ENCODE results near the gene EP400. TPM values are rescaled to one million over a fixed set of nuclear protein-coding genes. Genes with fewer than 3 reads are reported as not detected.

Gene EP400
- polyA plus RNA-seq, 1 donor (not counting 4 experiments of a cell fraction or from before 2014, with no cell fraction given) = 4.1 TPM

DNA sequence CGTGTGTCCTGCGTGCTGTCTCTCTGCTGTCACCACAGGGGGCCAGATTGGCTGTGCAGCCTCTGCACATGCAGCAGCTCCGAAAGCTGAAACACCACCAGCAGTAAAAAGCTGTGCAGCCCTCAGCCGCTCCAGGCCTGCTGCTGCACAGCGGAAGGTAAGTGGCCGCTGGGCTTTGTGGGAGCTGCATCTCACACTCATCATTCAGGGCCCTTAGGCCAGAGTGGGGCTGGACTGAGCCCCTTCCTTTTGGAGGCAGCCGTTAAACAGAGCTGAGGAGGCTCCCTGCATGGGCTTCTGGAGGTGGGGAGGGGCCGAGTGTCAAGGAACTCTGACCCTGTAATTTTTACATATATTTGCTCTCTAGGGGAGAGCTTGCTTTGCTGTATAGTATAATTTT lies 177.3 kb downstream of the EP400 start:
- Histone ChIP-seq H3K4me2 (ENCODE audit: control insufficient read depth, extremely low read depth, insufficient read depth, low read depth, low read length) (no peak overlapping the region), H3K27ac (ENCODE audit: control insufficient read depth, insufficient read depth, low read length) (no peak overlapping the region), H3K4me3 (ENCODE audit: control insufficient read depth in 2 of 3, extremely low read depth in 1 of 3, insufficient read depth in 2 of 3, low read depth in 1 of 3, low read length in 3 of 3) (no peak overlapping the region), H3K36me3 (ENCODE audit: control insufficient read depth in 2 of 2, extremely low read depth in 1 of 2, insufficient read depth in 2 of 2, low read length in 2 of 2) (peaks cover 4 to 22% of the 10 kb centered on the region in 2 experiments), H3K9me1 (ENCODE audit: control insufficient read depth, extremely low read depth, insufficient read depth, low read length) (no peaks in the 10 kb centered on the region), H4K20me1 (ENCODE audit: control insufficient read depth, extremely low read depth, insufficient read depth, low read length) (no peaks in the 10 kb centered on the region), H3K4me1 (ENCODE audit: control insufficient read depth, extremely low read depth, insufficient read depth, low read length) (no peaks in the 10 kb centered on the region), H3K9me3 (ENCODE audit: control insufficient read depth, low read depth, low read length) (no peaks in the 10 kb centered on the region), H2AFZ (ENCODE audit: control insufficient read depth, low read length) (no peak overlapping the region), H3K27me3 (ENCODE audit: control insufficient read depth, extremely low read depth, insufficient read depth, low read length) (no peaks in the 10 kb centered on the region), H3K79me2 (ENCODE audit: control insufficient read depth, insufficient read depth, low read length) (no peaks in the 10 kb centered on the region), H3K9ac (ENCODE audit: control insufficient read depth, extremely low read depth, insufficient read depth, low read length) (no peak overlapping the region)
- no peak for DNase-seq (ENCODE audit: low read depth, low spot score)
- no peak for FAIRE-seq
- dilution Hi-C loops (cut with MboI; ENCODE audit: extremely low pct_ligation_motif_present, low sequenced_read_pairs) = no loop called here
- TF ChIP-seq CTCF (optimal IDR thresholded peaks at IDR 0.05 in 1 of 3, IDR thresholded peaks at IDR 0.05 in 1 of 3, conservative IDR thresholded peaks at IDR 0.05 in 1 of 3; ENCODE audit: extremely low read depth in 1 of 3, insufficient read depth in 2 of 3, low read length in 3 of 3) (no peak), EZH2 (IDR thresholded peaks at IDR 0.05; ENCODE audit: low read length) (no peak)

GRCh38 chr12:132129007-132129406 lies 179.3 kb downstream of the EP400 start:
- dilution Hi-C loops (cut with MboI; ENCODE audit: extremely low pct_ligation_motif_present, low sequenced_read_pairs) = no loop called here
- peaks cover 0 to 20% of the 10 kb centered on the region in 2 experiments for H3K36me3 ChIP-seq (ENCODE audit: control insufficient read depth in 2 of 2, extremely low read depth in 1 of 2, insufficient read depth in 2 of 2, low read length in 2 of 2)

More at GRCh38 chr12:132129007-132129406, 179.3 kb downstream of the EP400 start:
- Histone ChIP-seq H3K9ac (ENCODE audit: control insufficient read depth, extremely low read depth, insufficient read depth, low read length) (no peak overlapping the region), H3K4me2 (ENCODE audit: control insufficient read depth, extremely low read depth, insufficient read depth, low read depth, low read length) (no peak overlapping the region), H3K27ac (ENCODE audit: control insufficient read depth, insufficient read depth, low read length) (no peak overlapping the region), H3K4me1 (ENCODE audit: control insufficient read depth, extremely low read depth, insufficient read depth, low read length) (no peaks in the 10 kb centered on the region), H3K4me3 (ENCODE audit: control insufficient read depth in 2 of 3, extremely low read depth in 1 of 3, insufficient read depth in 2 of 3, low read depth in 1 of 3, low read length in 3 of 3) (no peak overlapping the region), H3K9me3 (ENCODE audit: control insufficient read depth, low read depth, low read length) (no peaks in the 10 kb centered on the region), H2AFZ (ENCODE audit: control insufficient read depth, low read length) (no peak overlapping the region), H3K27me3 (ENCODE audit: control insufficient read depth, extremely low read depth, insufficient read depth, low read length) (no peaks in the 10 kb centered on the region), H3K79me2 (ENCODE audit: control insufficient read depth, insufficient read depth, low read length) (no peaks in the 10 kb centered on the region), H3K9me1 (ENCODE audit: control insufficient read depth, extremely low read depth, insufficient read depth, low read length) (no peaks in the 10 kb centered on the region), H4K20me1 (ENCODE audit: control insufficient read depth, extremely low read depth, insufficient read depth, low read length) (no peaks in the 10 kb centered on the region)
- no peak for DNase-seq (ENCODE audit: low read depth, low spot score)
- TF ChIP-seq CTCF (optimal IDR thresholded peaks at IDR 0.05 in 1 of 3, IDR thresholded peaks at IDR 0.05 in 1 of 3, conservative IDR thresholded peaks at IDR 0.05 in 1 of 3; ENCODE audit: extremely low read depth in 1 of 3, insufficient read depth in 2 of 3, low read length in 3 of 3) (no peak), EZH2 (IDR thresholded peaks at IDR 0.05; ENCODE audit: low read length) (no peak)
- no peak for FAIRE-seq
